Epithelial cell of proximal tubule (primary cell): ENCODE data around the gene PCDHGA10. TPM values are rescaled to one million over a fixed set of nuclear protein-coding genes. Genes with fewer than 3 reads are reported as not detected.

Source experiments
- DNase-seq: peaks from one replicate; pipeline ENCODE4 v3.0.0-alpha.2; 2011; ENCODE audit warnings: low read depth
- H3K4me3 ChIP-seq: 2 replicates; pipeline ENCODE4 v1.5.1; 2011; ENCODE audit warnings: low read depth, mild to moderate bottlenecking, low read length
- total RNA-seq: library from RNA; depleted of rRNA; stranded (reverse); fragments of >200 nt; gene quantifications from 2 replicates; pipeline ENCODE4 v1.2.3, GENCODE V29; 2015
- TF ChIP-seq, protein P1 (sequence below): conservative IDR thresholded peaks from 2 replicates; pipeline ENCODE4 v1.5.1; 2012; ENCODE audit warnings: low read depth, mild to moderate bottlenecking, low read length

PCDHGA10 gene
- total RNA-seq, 1 donor from 2014 or later: 1.9 TPM

DNA sequence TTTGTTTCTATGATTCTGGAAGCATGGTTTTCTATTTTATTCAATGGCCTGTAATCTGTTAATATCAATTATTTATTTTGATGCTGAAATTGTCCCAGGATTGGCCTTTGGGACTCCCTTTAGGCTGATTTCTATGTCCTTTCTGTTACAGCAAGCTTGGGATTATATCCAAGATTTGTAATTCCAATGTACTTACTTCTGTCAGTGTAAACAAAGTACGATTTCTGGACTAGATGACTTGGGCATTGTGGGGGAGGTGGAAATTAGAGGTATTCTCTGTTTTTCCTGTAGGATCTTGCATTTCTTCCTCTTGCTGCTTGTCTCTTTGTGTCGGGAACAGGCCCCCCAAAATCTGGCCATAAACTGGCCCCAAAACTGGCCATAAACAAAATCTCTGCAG lies 21.2 kb downstream of the PCDHGA10 start:
- DNase-seq: no peak
- TF ChIP-seq, protein P1, sequence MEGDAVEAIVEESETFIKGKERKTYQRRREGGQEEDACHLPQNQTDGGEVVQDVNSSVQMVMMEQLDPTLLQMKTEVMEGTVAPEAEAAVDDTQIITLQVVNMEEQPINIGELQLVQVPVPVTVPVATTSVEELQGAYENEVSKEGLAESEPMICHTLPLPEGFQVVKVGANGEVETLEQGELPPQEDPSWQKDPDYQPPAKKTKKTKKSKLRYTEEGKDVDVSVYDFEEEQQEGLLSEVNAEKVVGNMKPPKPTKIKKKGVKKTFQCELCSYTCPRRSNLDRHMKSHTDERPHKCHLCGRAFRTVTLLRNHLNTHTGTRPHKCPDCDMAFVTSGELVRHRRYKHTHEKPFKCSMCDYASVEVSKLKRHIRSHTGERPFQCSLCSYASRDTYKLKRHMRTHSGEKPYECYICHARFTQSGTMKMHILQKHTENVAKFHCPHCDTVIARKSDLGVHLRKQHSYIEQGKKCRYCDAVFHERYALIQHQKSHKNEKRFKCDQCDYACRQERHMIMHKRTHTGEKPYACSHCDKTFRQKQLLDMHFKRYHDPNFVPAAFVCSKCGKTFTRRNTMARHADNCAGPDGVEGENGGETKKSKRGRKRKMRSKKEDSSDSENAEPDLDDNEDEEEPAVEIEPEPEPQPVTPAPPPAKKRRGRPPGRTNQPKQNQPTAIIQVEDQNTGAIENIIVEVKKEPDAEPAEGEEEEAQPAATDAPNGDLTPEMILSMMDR: no peak
- no peak overlapping the region for H3K4me3 ChIP-seq

DNA sequence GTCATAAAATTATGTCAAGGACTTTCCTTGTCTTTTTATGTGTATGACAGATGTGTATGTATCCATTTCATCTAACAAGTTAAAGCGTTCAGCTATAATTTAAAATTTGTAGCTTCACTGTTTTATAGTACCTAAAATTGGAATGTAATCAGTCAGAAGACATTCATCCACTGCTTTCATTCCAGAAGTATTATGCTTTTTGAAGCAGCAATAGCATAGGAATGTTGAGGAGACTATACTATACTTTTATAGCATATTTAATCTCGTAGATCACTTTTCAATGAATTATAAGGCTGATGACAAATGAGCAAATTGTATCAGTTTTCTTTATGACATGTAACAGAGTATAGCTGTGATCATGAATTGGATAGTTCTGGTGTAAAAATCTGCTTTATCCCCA lies 24.4 kb downstream of the PCDHGA10 start:
- H3K4me3 ChIP-seq: no peak overlapping the region
- DNase-seq: no peak
- TF ChIP-seq, protein P1: no peak

DNA sequence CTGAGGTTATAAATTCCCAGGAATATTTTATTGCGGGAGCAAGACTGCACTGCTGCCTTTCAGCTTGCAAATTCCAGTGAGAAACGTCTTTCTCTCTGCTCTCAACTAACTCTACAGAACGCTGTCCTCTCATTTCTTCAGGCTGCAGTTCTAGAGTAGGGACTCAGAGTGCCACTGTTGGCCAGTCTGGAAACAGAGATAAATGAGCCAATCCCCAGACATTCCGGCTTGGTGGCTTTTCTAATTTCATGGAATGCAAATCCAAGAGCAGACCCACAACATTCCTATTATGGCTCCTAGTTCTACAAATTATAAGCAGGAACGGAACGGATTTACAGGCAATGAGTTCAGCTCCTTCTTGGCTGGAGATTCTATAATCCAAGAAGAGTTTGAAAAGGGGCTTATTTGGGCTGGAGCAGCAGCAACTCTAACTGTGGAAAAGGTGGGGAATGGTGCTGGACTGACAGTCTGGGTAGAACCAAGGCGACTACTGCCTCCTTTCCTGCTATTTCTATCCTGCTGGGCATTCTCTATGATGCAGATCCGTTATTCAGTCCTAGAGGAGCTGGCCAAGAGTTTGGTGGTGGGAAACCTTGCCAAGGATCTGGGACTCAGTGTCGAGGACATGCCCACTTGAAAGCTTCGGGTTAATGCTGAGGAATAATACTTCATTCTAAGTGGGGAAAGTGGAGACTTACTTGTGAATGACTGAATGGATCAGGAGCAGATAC lies 26.8 kb downstream of the PCDHGA10 start:
- H3K4me3 ChIP-seq: no peak overlapping the region
- DNase-seq: no peak
- TF ChIP-seq, protein P1: no peak

DNA sequence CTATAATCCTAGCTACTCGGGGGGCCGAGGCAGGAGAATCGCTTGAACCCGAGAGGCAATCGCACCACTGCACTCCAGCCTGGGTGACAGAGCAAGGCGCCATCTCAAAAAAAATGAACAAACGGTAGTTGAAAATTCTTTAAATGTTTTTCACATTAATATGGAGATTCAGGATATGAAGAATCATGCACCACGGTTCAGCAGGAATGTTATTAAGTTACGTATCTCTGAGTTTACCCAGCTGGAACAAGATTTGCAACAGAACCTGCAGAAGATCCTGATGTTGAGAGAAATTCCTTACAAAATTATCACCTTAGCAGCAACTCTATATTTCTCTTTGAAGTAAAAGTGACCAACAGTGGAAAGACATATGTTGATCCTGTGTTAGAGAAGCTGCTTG lies 27.6 kb downstream of the PCDHGA10 start:
- H3K4me3 ChIP-seq: no peak overlapping the region
- no peak for DNase-seq
- TF ChIP-seq, protein P1: no peak

DNA sequence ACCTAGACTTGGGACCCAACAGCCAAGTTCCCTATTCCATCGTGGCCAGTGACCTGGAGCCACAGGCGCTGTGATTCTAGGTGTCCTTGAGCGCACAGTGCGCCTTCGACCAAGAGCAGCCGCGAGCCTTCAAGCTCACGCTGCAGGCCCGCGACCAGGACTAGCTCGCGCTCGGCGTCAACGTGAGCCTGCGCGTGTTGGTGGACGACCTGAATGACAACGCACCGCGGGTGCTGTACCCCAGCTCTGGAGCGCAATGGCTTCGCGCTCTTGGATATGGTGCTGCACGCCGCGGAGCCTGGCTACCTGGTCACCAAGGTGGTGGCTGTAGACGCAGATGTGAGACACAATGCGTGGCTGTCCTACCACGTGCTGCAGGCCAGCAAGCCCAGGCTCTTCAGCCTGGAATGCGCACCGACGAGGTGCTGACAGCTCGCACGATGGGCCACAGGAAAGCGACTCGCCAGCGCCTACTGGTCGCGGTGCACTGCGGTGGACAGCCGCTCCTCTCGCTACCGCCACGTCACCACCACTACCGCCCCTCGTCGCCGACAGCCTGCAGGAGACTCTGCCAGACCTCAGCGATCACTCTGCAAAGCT lies 28.9 kb downstream of the PCDHGA10 start:
- TF ChIP-seq, protein P1: no peak
- H3K4me3 ChIP-seq: no peak overlapping the region
- no peak for DNase-seq

DNA sequence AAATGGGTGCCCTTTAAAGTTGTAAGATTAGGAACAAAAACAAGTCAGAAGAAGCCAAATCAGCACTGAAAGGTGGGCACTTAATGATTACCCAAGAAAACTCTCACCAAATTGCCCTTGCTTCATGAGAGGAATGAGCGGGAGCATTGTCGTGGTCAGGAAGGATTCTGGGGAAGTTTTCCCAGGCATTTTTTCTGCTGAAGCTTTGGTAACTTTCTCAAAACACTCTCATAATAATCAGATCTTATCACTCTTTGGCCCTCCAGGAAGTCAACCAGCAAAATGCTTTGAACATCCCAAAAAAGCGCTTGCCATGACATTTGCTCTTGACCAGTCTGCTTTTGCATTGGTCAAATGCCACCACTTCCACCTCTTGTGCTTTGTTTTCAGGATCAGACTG lies 52.6 kb downstream of the PCDHGA10 start:
- no peak overlapping the region for H3K4me3 ChIP-seq
- TF ChIP-seq, protein P1: no peak
- DNase-seq: no peak

Other genes with a start within 250 kb of the PCDHGA10 start
- gene PCDHB7, start 240.3 kb upstream of the PCDHGA10 start, total RNA-seq: not detected in 2 replicates
- not detected in 2 replicates for gene PCDHB8, start 235.2 kb upstream of the PCDHGA10 start, total RNA-seq
- gene PCDHB16, start 230.6 kb upstream of the PCDHGA10 start, total RNA-seq: under 0.01 and 0.07 TPM in 2 replicates
- not detected in 2 replicates for gene PCDHB9, start 225.8 kb upstream of the PCDHGA10 start, total RNA-seq
- gene PCDHB10, start 220.6 kb upstream of the PCDHGA10 start, total RNA-seq: under 0.01 TPM in 1 of 2 replicates, not detected in the other
- gene PCDHB11, start 213.4 kb upstream of the PCDHGA10 start, total RNA-seq: 0.06 and 0.07 TPM in 2 replicates
- gene PCDHB12, start 204.3 kb upstream of the PCDHGA10 start, total RNA-seq: not detected in 2 replicates
- 0.23 and 0.29 TPM in 2 replicates for gene PCDHB13, start 199.1 kb upstream of the PCDHGA10 start, total RNA-seq
- under 0.01 and 0.23 TPM in 2 replicates for gene PCDHB14, start 189.6 kb upstream of the PCDHGA10 start, total RNA-seq
- 0.07 and 0.29 TPM in 2 replicates for gene PCDHB15, start 167.6 kb upstream of the PCDHGA10 start, total RNA-seq
- 0.29 TPM in 1 of 2 replicates, not detected in the other for gene SLC25A2, start 108.9 kb upstream of the PCDHGA10 start, total RNA-seq
- 40.6 and 41.0 TPM in 2 replicates for gene TAF7, start 92.2 kb upstream of the PCDHGA10 start, total RNA-seq
- 0.29 and 0.75 TPM in 2 replicates for gene PCDHGA1, start 82.5 kb upstream of the PCDHGA10 start, total RNA-seq
- 0.23 and 0.72 TPM in 2 replicates for gene PCDHGA2, start 74.2 kb upstream of the PCDHGA10 start, total RNA-seq
- 0.36 and 0.52 TPM in 2 replicates for gene PCDHGA3, start 69.2 kb upstream of the PCDHGA10 start, total RNA-seq
- 0.12 and 0.29 TPM in 2 replicates for gene PCDHGB1, start 62.9 kb upstream of the PCDHGA10 start, total RNA-seq
- gene PCDHGA4, start 58.0 kb upstream of the PCDHGA10 start, total RNA-seq: 0.22 and 0.92 TPM in 2 replicates
- gene PCDHGB2, start 53.0 kb upstream of the PCDHGA10 start, total RNA-seq: 0.43 and 0.98 TPM in 2 replicates
- gene PCDHGA5, start 48.8 kb upstream of the PCDHGA10 start, total RNA-seq: 0.14 and 0.63 TPM in 2 replicates
- 0.14 and 1.1 TPM in 2 replicates for gene PCDHGB3, start 42.7 kb upstream of the PCDHGA10 start, total RNA-seq
- gene PCDHGA6, start 39.1 kb upstream of the PCDHGA10 start, total RNA-seq: 0.35 and 0.36 TPM in 2 replicates
- gene PCDHGA7, start 30.2 kb upstream of the PCDHGA10 start, total RNA-seq: 0.23 and 0.29 TPM in 2 replicates
- gene PCDHGB4, start 25.3 kb upstream of the PCDHGA10 start, total RNA-seq: 1.7 and 4.7 TPM in 2 replicates
- gene PCDHGA8, start 20.4 kb upstream of the PCDHGA10 start, total RNA-seq: 0.14 and 1.0 TPM in 2 replicates
- 4.0 and 6.5 TPM in 2 replicates for gene PCDHGB5, start 15.0 kb upstream of the PCDHGA10 start, total RNA-seq
- 1.1 and 1.9 TPM in 2 replicates for gene PCDHGA9, start 10.2 kb upstream of the PCDHGA10 start, total RNA-seq
- gene PCDHGB6, start 5.0 kb upstream of the PCDHGA10 start, total RNA-seq: 1.4 and 3.4 TPM in 2 replicates
- gene PCDHGB7, start 4.7 kb downstream of the PCDHGA10 start, total RNA-seq: 0.65 and 2.8 TPM in 2 replicates
- 2.6 and 2.7 TPM in 2 replicates for gene PCDHGA11, start 8.1 kb downstream of the PCDHGA10 start, total RNA-seq
- gene PCDHGA12, start 17.5 kb downstream of the PCDHGA10 start, total RNA-seq: 1.8 and 1.9 TPM in 2 replicates
- 9.8 and 23.2 TPM in 2 replicates for gene PCDHGC3, start 63.0 kb downstream of the PCDHGA10 start, total RNA-seq
- 0.07 and 0.46 TPM in 2 replicates for gene PCDHGC4, start 72.0 kb downstream of the PCDHGA10 start, total RNA-seq
- gene PCDHGC5, start 76.1 kb downstream of the PCDHGA10 start, total RNA-seq: 0.06 TPM in 1 of 2 replicates, not detected in the other
- gene DIAPH1, start 206.0 kb downstream of the PCDHGA10 start, total RNA-seq: 94.0 and 101 TPM in 2 replicates
- gene HDAC3, start 223.9 kb downstream of the PCDHGA10 start, total RNA-seq: 55.2 and 64.8 TPM in 2 replicates
- gene RELL2, start 224.0 kb downstream of the PCDHGA10 start, total RNA-seq: 3.3 and 10.3 TPM in 2 replicates
- gene FCHSD1, start 238.4 kb downstream of the PCDHGA10 start, total RNA-seq: 15.7 and 43.1 TPM in 2 replicates